ENCODE measurements around the gene CDK14. TPM values are rescaled to one million over a fixed set of nuclear protein-coding genes. Genes with fewer than 3 reads are reported as not detected.

Gene CDK14
- total and polyA plus RNA-seq, 2 of the 8 experiments (the other 6 are each of a cell fraction or from before 2014, with no cell fraction given) = 5.5 to 47.3 TPM

DNA sequence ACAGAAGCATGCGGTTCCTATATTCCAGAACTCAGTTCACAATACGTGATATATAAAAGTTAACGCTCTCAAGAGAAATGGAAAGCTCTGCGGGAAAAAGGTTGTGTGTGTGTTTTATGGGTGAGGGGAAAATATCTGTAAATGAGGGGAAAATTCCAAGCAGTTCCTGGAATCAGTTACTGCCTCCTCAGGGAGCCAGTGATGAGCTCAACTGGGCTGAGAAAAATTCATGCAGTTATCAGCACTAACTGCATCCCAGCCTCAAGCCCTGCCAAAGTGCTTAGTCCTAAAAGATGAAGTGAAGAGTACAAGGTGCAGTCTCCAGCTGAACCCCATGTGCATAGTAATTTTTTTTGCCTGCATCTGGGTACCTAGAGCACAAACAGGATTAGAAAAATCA, 191.9 kb downstream of the CDK14 start:
- DNase-seq (ENCODE audit: low read depth in 1 of 2, low spot score in 2 of 2) (no peak), FAIRE-seq (no peak)
- no peak overlapping the region for H3K14ac ChIP-seq (ENCODE audit: insufficient read length)
- no peaks in the 10 kb centered on the region for H4K20me1 ChIP-seq (replicated peaks in 1 of 2; ENCODE audit: control insufficient read depth in 1 of 2, insufficient read depth in 2 of 2, low read length in 2 of 2)
- no peak overlapping the region for H2AFZ ChIP-seq (ENCODE audit: low read length)
- no peaks in the 10 kb centered on the region; a peak in 1 of 4 replicates for H3K9me3 ChIP-seq (ENCODE audit: insufficient read depth in 2 of 2, low read depth in 1 of 2, low read length in 1 of 2)
- H2BK15ac ChIP-seq (ENCODE audit: low read length) = no peak overlapping the region
- H4K91ac ChIP-seq (replicated peaks; ENCODE audit: insufficient read length, low read length) = no peak overlapping the region
- no peak overlapping the region for H2BK120ac ChIP-seq (replicated peaks; ENCODE audit: low read depth, low read length)
- no peak overlapping the region for H3K23ac ChIP-seq (ENCODE audit: insufficient read length)
- no peaks in the 10 kb centered on the region for H3K79me2 ChIP-seq (ENCODE audit: control insufficient read depth in 1 of 2, insufficient read depth in 2 of 2, low read length in 2 of 2)
- no peak overlapping the region for H2BK12ac ChIP-seq (ENCODE audit: low read depth, low read length)
- no peak overlapping the region for H3K27ac ChIP-seq (ENCODE audit: low read depth, low read length)
- H4K8ac ChIP-seq (ENCODE audit: extremely low read depth, insufficient read depth, low read length) = no peak overlapping the region
- TF ChIP-seq SIRT6 (IDR thresholded peaks at IDR 0.05; ENCODE audit: low read length) = no peak
- TF ChIP-seq RFX5 (IDR thresholded peaks at IDR 0.05; ENCODE audit: borderline replicate concordance, low read depth, low read length) = no peak
- no peak for TF ChIP-seq FOSL1 (IDR thresholded peaks at IDR 0.05; ENCODE audit: insufficient read depth, low read depth, low read length)
- no peak for TF ChIP-seq CHD1 (IDR thresholded peaks at IDR 0.05; ENCODE audit: low read depth, low read length)
- no peak for TF ChIP-seq NANOG (IDR thresholded peaks at IDR 0.05; ENCODE audit: insufficient read depth, low read depth, low read length, poor library complexity, severe bottlenecking)
- no peak for TF ChIP-seq CBX8 (IDR thresholded peaks at IDR 0.05; ENCODE audit: borderline replicate concordance, low read depth, low read length)
- no peak for TF ChIP-seq TBP (IDR thresholded peaks at IDR 0.05; ENCODE audit: low read depth, low read length)
- no peak for TF ChIP-seq PHF8 (conservative IDR thresholded peaks at IDR 0.05; ENCODE audit: low read depth, low read length)
- no peak for TF ChIP-seq HDAC2 (IDR thresholded peaks at IDR 0.05; ENCODE audit: borderline replicate concordance in 1 of 2, low read depth in 2 of 2, low read length in 2 of 2)
- no peak for TF ChIP-seq POLR2AphosphoS5 (IDR thresholded peaks at IDR 0.05; ENCODE audit: low read depth, low read length)
- TF ChIP-seq CTBP2 (IDR thresholded peaks at IDR 0.05; ENCODE audit: borderline replicate concordance, insufficient read depth, insufficient read length, low read length) = no peak
- TF ChIP-seq CHD2 (IDR thresholded peaks at IDR 0.05; ENCODE audit: low read length) = no peak
- no peak for TF ChIP-seq GABPA (IDR thresholded peaks at IDR 0.05; ENCODE audit: borderline replicate concordance, insufficient read depth, low read length)
- H3K23me2 ChIP-seq (ENCODE audit: low read depth, low read length) = no peaks in the 10 kb centered on the region; the same call in 1 of the 2 replicates
- H2BK5ac ChIP-seq (ENCODE audit: low read depth, low read length) = no peak overlapping the region
- H4K5ac ChIP-seq (ENCODE audit: insufficient read length, low read depth, low read length) = no peak overlapping the region
- H3K4me2 ChIP-seq (ENCODE audit: insufficient read depth in 1 of 2, low read depth in 2 of 2, low read length in 2 of 2) = no peak overlapping the region
- H3K79me1 ChIP-seq (ENCODE audit: low read depth, low read length) = no peaks in the 10 kb centered on the region
- no peak overlapping the region for H3K18ac ChIP-seq (ENCODE audit: extremely low read depth, low read length)
- ChIA-PET POLR2A (ENCODE audit: partially characterized antibody) (no interaction called here), CTCF (ENCODE audit: partially characterized antibody) (interaction anchor here (0.9 kb wide), 1 partner anchor 54 kb away, joined by 3 read pairs; no protein-coding TSS in a partner anchor)
- H3K4me1 ChIP-seq (replicated peaks in 1 of 4; ENCODE audit: control insufficient read depth in 3 of 4, insufficient read depth in 4 of 4, low read length in 3 of 4) = no peaks in the 10 kb centered on the region
- H3K4me3 ChIP-seq (ENCODE audit: extremely low read depth in 1 of 4, insufficient read depth in 2 of 4, low read depth in 3 of 4, low read length in 4 of 4) = no peak overlapping the region
- H2BK20ac ChIP-seq (ENCODE audit: low read length) = no peak overlapping the region
- H2AK5ac ChIP-seq (ENCODE audit: low read depth, low read length) = no peak overlapping the region
- no peak overlapping the region for H3K56ac ChIP-seq (replicated peaks; ENCODE audit: insufficient read length, low read depth, low read length)
- no peaks in the 10 kb centered on the region; a peak in 1 of 8 replicates for H3K36me3 ChIP-seq (ENCODE audit: control insufficient read depth in 2 of 4, insufficient read depth in 4 of 4, low read length in 3 of 4)
- no peak overlapping the region for H3K9ac ChIP-seq (replicated peaks in 1 of 4; ENCODE audit: extremely low read depth in 1 of 4, low read depth in 3 of 4, low read length in 3 of 4)
- H3K27me3 ChIP-seq (replicated peaks in 1 of 4; ENCODE audit: control insufficient read depth in 3 of 4, extremely low read depth in 1 of 4, insufficient read depth in 3 of 4, low read length in 3 of 4) = no peaks in the 10 kb centered on the region
- 91 to 100% methylated on average over 1 to 4 of the region's 4 CpGs for WGBS, 2 experiments (ENCODE audit: extremely low coverage in 1 of 2, insufficient coverage in 1 of 2, insufficient read length in 1 of 2, insufficient replicate concordance in 2 of 2, low coverage in 1 of 2, low lambda C conversion rate in 2 of 2, missing lambda C conversion rate in 1 of 2)
- no peak overlapping the region for H3K4ac ChIP-seq (replicated peaks; ENCODE audit: insufficient read length, low read depth, low read length)
